Measurements from ENCODE around the gene IRF2BPL.

The IRF2BPL gene

GRCh38 chr14:77027538-77028383 lies 747 bp downstream of the IRF2BPL start:
- peak in 2 of 3 donors; percentile 76 to 84 for DNase-seq
- Histone ChIP-seq H3K27me3 (replicated peaks in 2 of 5; ENCODE audit: control insufficient read depth in 4 of 5, insufficient read depth in 5 of 5, low read length in 4 of 5) (no peaks in the 10 kb centered on the region), H3K9me3 (ENCODE audit: control extremely low read depth in 1 of 5, control insufficient read depth in 4 of 5, insufficient read depth in 2 of 5, low read depth in 1 of 5, low read length in 4 of 5) (no peaks in the 10 kb centered on the region), H3K4me1 (ENCODE audit: control extremely low read depth in 1 of 4, control insufficient read depth in 4 of 4, insufficient read depth in 4 of 4, low read length in 3 of 4) (peaks cover 2 to 74% (median 54%) of the 10 kb centered on the region in 4 experiments), H3K36me3 (ENCODE audit: control insufficient read depth in 4 of 4, insufficient read depth in 4 of 4, low read length in 3 of 4) (peaks cover 2 to 15% (median 8%) of the 10 kb centered on the region in 4 experiments), H3K4me3 (ENCODE audit: control insufficient read depth in 1 of 7, extremely low read depth in 1 of 7, insufficient read depth in 4 of 7, low read depth in 2 of 7, low read length in 6 of 7) (peak overlapping the region; percentile 67 to 82 (median 76)), H3K27ac (ENCODE audit: insufficient read depth in 1 of 2, low read depth in 1 of 2, low read length in 2 of 2, poor library complexity in 1 of 2, severe bottlenecking in 2 of 2) (peak overlapping the region; percentile 66 to 85)
- ChIA-PET CTCF (interaction anchor here (0.6 to 35.8 kb wide), 22 partner anchors 9 to 152 kb away, joined by 3 to 421 read pairs (median 4); no protein-coding TSS in a partner anchor), POLR2A (interaction anchor here (0.5 to 2.0 kb wide), 9 partner anchors 10 to 76 kb away, joined by 3 to 8 read pairs (median 5); no protein-coding TSS in a partner anchor)
- 0% methylated on average over 66 of the region's 81 CpGs for WGBS (ENCODE audit: insufficient coverage)

GRCh38 chr14:77026930-77027537 lies 1.5 kb downstream of the IRF2BPL start:
- ChIA-PET POLR2A (interaction anchor here (0.7 to 2.0 kb wide), 4 partner anchors 13 to 701 kb away, joined by 3 to 6 read pairs (median 4); no protein-coding TSS in a partner anchor), CTCF (interaction anchor here (0.6 to 35.8 kb wide), 16 partner anchors 10 to 151 kb away, joined by 3 to 421 read pairs (median 4); no protein-coding TSS in a partner anchor)
- Histone ChIP-seq H3K4me3 (ENCODE audit: control insufficient read depth in 1 of 7, extremely low read depth in 1 of 7, insufficient read depth in 4 of 7, low read depth in 2 of 7, low read length in 6 of 7) (peak overlapping the region; percentile 67 to 82 (median 76)), H3K36me3 (ENCODE audit: control insufficient read depth in 4 of 4, insufficient read depth in 4 of 4, low read length in 3 of 4) (peaks cover 2 to 15% (median 8%) of the 10 kb centered on the region in 4 experiments), H3K9me3 (ENCODE audit: control extremely low read depth in 1 of 5, control insufficient read depth in 4 of 5, insufficient read depth in 2 of 5, low read depth in 1 of 5, low read length in 4 of 5) (no peaks in the 10 kb centered on the region), H3K27me3 (replicated peaks in 2 of 5; ENCODE audit: control insufficient read depth in 4 of 5, insufficient read depth in 5 of 5, low read length in 4 of 5) (no peaks in the 10 kb centered on the region), H3K27ac (ENCODE audit: insufficient read depth in 1 of 2, low read depth in 1 of 2, low read length in 2 of 2, poor library complexity in 1 of 2, severe bottlenecking in 2 of 2) (no peak overlapping the region), H3K4me1 (ENCODE audit: control extremely low read depth in 1 of 4, control insufficient read depth in 4 of 4, insufficient read depth in 4 of 4, low read length in 3 of 4) (peaks cover 0 to 73% (median 55%) of the 10 kb centered on the region in 4 experiments)
- peak; percentile 62 to 90 (median 80) for DNase-seq
- WGBS (ENCODE audit: insufficient coverage) = 7% methylated on average over 50 of the region's 65 CpGs

GRCh38 chr14:77026166-77026929 lies 2.2 kb downstream of the IRF2BPL start:
- Histone ChIP-seq H3K36me3 (ENCODE audit: control insufficient read depth in 4 of 4, insufficient read depth in 4 of 4, low read length in 3 of 4) (peaks cover 2 to 15% (median 8%) of the 10 kb centered on the region in 4 experiments), H3K4me1 (ENCODE audit: control extremely low read depth in 1 of 4, control insufficient read depth in 4 of 4, insufficient read depth in 4 of 4, low read length in 3 of 4) (peaks cover 0 to 66% (median 57%) of the 10 kb centered on the region in 4 experiments), H3K27ac (ENCODE audit: insufficient read depth in 1 of 2, low read depth in 1 of 2, low read length in 2 of 2, poor library complexity in 1 of 2, severe bottlenecking in 2 of 2) (no peak overlapping the region), H3K4me3 (ENCODE audit: control insufficient read depth in 1 of 7, extremely low read depth in 1 of 7, insufficient read depth in 4 of 7, low read depth in 2 of 7, low read length in 6 of 7) (peak overlapping the region in 5 of 7 experiments; percentile 9 to 82 (median 76)), H3K9me3 (ENCODE audit: control extremely low read depth in 1 of 5, control insufficient read depth in 4 of 5, insufficient read depth in 2 of 5, low read depth in 1 of 5, low read length in 4 of 5) (no peaks in the 10 kb centered on the region), H3K27me3 (replicated peaks in 2 of 5; ENCODE audit: control insufficient read depth in 4 of 5, insufficient read depth in 5 of 5, low read length in 4 of 5) (no peaks in the 10 kb centered on the region)
- POLR2A ChIA-PET = interaction anchor here (0.7 kb wide), 2 partner anchors 64 to 701 kb away, joined by 3 read pairs; no protein-coding TSS in a partner anchor
- WGBS (ENCODE audit: insufficient coverage) = 84% methylated on average over 76 of the region's 76 CpGs
- DNase-seq = no peak
- CTCF ChIA-PET = interaction anchor here (0.9 to 35.8 kb wide), 12 partner anchors 11 to 109 kb away, joined by 3 to 421 read pairs (median 5); no protein-coding TSS in a partner anchor

- H3K4me1 ChIP-seq (ENCODE audit: control extremely low read depth in 1 of 4, control insufficient read depth in 4 of 4, insufficient read depth in 4 of 4, low read length in 3 of 4) = peaks cover 0 to 64% (median 56%) of the 10 kb centered on the region in 4 experiments
- H3K27me3 ChIP-seq (replicated peaks in 2 of 5; ENCODE audit: control insufficient read depth in 4 of 5, insufficient read depth in 5 of 5, low read length in 4 of 5) = no peaks in the 10 kb centered on the region
- H3K36me3 ChIP-seq (ENCODE audit: control insufficient read depth in 4 of 4, insufficient read depth in 4 of 4, low read length in 3 of 4) = peaks cover 2 to 15% (median 8%) of the 10 kb centered on the region in 4 experiments
- no peak for DNase-seq
- POLR2A ChIA-PET = no interaction called here
- H3K9me3 ChIP-seq (ENCODE audit: control extremely low read depth in 1 of 5, control insufficient read depth in 4 of 5, insufficient read depth in 2 of 5, low read depth in 1 of 5, low read length in 4 of 5) = no peaks in the 10 kb centered on the region
- peak overlapping the region in 1 of 7 experiments; percentile 80 for H3K4me3 ChIP-seq (ENCODE audit: control insufficient read depth in 1 of 7, extremely low read depth in 1 of 7, insufficient read depth in 4 of 7, low read depth in 2 of 7, low read length in 6 of 7)
- WGBS (ENCODE audit: insufficient coverage) = 97% methylated on average over 41 of the region's 42 CpGs
- CTCF ChIA-PET = interaction anchor here (0.9 to 35.8 kb wide), 6 partner anchors 12 to 108 kb away, joined by 3 to 421 read pairs (median 4); no protein-coding TSS in a partner anchor
- no peak overlapping the region for H3K27ac ChIP-seq (ENCODE audit: insufficient read depth in 1 of 2, low read depth in 1 of 2, low read length in 2 of 2, poor library complexity in 1 of 2, severe bottlenecking in 2 of 2)
Measured at GRCh38 chr14:77025744-77026165, 2.8 kb downstream of the IRF2BPL start.

GRCh38 chr14:77024171-77024691 lies 4.3 kb downstream of the IRF2BPL start:
- Histone ChIP-seq H3K36me3 (ENCODE audit: control insufficient read depth in 4 of 4, insufficient read depth in 4 of 4, low read length in 3 of 4) (peaks cover 2 to 15% (median 8%) of the 10 kb centered on the region in 4 experiments), H3K9me3 (ENCODE audit: control extremely low read depth in 1 of 5, control insufficient read depth in 4 of 5, insufficient read depth in 2 of 5, low read depth in 1 of 5, low read length in 4 of 5) (no peaks in the 10 kb centered on the region), H3K27me3 (replicated peaks in 2 of 5; ENCODE audit: control insufficient read depth in 4 of 5, insufficient read depth in 5 of 5, low read length in 4 of 5) (no peaks in the 10 kb centered on the region), H3K27ac (ENCODE audit: insufficient read depth in 1 of 2, low read depth in 1 of 2, low read length in 2 of 2, poor library complexity in 1 of 2, severe bottlenecking in 2 of 2) (peak overlapping the region in 1 of 2 experiments; percentile 34), H3K4me1 (ENCODE audit: control extremely low read depth in 1 of 4, control insufficient read depth in 4 of 4, insufficient read depth in 4 of 4, low read length in 3 of 4) (peaks cover 0 to 61% (median 53%) of the 10 kb centered on the region in 4 experiments), H3K4me3 (ENCODE audit: control insufficient read depth in 1 of 7, extremely low read depth in 1 of 7, insufficient read depth in 4 of 7, low read depth in 2 of 7, low read length in 6 of 7) (peak overlapping the region in 1 of 7 experiments; percentile 45)
- DNase-seq = peak in 2 of 3 donors; percentile 88
- ChIA-PET CTCF (interaction anchor here (0.7 to 35.8 kb wide), 18 partner anchors 8 to 148 kb away, joined by 3 to 421 read pairs (median 5); no protein-coding TSS in a partner anchor), POLR2A (interaction anchor here (0.8 to 1.6 kb wide), 4 partner anchors 13 to 83 kb away, joined by 3 to 4 read pairs (median 3); no protein-coding TSS in a partner anchor)
- WGBS (ENCODE audit: insufficient coverage) = 44% methylated on average over 11 of the region's 16 CpGs
